ENCODE measurements around the gene CELA2A.

Gene CELA2A

DNA sequence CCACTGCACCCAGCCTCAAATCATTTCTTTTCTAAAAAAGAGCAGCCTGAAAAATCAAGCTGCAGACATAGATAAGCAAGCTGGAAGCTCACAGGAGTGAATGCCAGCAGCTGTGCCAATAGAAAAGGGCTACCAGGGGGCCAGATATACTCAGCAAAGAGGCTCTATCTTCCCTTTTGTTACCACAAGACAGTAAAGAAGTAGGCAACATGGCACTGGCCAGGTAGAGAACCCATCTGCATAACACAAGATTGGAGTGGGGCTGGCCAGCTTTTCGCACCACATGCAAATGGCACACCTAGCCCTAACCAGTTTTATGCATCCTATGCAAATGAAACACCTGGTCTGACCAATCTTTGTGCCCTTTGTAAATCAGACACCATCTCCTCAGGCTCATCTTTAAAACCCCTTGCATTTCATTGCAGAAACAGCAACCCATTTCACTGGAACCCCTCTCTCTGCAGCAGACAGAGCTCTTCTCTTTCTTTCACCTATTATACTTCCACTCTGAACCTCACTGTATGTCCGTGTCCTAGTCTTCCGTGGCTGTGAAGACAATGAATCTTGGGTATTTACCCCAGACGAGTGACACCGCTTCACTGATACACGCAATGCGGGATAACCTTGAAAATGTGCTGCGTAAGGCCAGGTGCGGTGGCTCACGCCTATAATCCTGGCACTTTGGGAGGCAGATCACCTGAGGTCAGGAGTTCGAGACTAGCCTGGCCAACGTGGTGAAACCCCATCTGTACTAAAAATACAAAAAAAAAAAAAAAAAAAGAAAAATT, 52.4 kb downstream of the CELA2A start:
- TF ChIP-seq, protein P1, sequence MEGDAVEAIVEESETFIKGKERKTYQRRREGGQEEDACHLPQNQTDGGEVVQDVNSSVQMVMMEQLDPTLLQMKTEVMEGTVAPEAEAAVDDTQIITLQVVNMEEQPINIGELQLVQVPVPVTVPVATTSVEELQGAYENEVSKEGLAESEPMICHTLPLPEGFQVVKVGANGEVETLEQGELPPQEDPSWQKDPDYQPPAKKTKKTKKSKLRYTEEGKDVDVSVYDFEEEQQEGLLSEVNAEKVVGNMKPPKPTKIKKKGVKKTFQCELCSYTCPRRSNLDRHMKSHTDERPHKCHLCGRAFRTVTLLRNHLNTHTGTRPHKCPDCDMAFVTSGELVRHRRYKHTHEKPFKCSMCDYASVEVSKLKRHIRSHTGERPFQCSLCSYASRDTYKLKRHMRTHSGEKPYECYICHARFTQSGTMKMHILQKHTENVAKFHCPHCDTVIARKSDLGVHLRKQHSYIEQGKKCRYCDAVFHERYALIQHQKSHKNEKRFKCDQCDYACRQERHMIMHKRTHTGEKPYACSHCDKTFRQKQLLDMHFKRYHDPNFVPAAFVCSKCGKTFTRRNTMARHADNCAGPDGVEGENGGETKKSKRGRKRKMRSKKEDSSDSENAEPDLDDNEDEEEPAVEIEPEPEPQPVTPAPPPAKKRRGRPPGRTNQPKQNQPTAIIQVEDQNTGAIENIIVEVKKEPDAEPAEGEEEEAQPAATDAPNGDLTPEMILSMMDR (IDR thresholded peaks at IDR 0.05) = no peak

DNA sequence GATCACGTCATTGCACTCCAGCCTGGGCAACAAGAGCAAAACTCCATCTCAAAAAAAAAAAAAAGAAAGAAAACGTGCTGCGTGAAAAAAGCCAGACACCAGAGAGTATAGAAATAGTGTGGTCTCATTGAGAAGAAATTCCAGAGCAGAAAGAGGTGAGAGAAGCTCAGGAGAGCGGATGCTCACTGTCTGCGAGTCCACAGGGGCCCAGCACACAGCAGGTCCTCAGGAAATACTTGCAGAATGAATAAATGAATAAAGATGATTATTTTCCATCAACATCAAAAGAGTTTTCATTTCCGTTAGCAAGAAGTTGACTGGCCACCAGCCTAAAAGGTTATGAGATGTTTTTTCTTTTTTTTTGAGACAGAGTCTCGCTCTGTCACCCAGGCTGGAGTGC, 53.1 kb downstream of the CELA2A start:
- TF ChIP-seq, protein P1 (IDR thresholded peaks at IDR 0.05) = no peak

DNA sequence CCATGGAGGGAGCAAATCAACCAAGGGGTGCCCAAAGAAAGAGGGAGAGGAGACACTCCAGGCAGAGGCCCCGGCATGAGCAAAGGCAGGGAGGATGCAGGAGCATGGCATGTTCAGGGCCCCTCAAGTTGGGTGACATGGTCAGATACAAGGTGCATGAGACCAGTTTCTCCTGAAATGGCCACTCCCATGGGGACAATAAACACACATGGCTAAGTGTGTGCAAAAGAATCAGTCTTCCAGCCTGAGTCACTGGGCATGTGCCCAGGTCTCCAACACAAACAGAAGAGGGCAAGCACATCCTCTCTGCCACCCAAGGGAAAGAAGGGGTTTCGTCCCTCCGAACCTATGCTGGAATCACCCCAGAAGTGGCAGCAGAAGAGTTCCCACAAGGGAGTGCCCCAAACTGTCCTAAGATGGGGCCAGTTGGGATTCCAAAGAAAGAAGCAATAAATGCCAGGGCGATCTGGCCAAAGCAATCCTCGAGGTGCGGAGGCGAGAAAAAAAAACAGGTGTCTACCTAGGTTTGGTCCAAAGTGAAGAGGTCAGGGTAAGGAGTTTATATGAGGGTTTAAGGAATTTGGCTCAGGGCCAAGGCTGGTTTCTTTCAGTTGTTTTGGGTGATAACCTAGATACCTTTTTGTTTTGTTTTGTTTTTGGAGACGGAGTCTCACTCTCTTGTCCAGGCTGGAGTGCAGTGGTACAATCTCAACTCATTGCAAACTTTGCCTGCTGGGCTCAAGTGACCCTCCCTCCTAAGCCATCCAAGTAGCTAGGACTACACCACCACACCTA, 54.3 kb downstream of the CELA2A start:
- TF ChIP-seq, protein P1 (IDR thresholded peaks at IDR 0.05) = no peak

DNA sequence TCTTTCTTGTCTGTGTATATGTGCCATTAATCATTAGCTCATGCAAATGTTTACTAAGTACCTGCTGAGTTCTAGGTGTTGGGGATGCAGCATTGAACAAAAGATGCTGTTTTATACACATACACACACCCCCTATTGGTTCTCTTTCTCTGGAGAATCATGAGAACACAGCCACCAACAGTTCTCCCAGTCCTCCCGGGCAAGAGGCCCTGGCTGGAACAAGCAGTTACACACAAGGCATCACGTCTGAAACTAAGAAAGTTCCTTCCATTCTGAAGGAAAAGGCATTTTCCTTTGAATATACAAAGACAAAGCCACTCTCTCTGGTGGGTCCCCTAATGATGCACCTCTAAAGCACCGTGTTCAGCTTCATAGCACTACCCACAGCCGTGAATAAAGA, 56.7 kb downstream of the CELA2A start:
- TF ChIP-seq, protein P1 (IDR thresholded peaks at IDR 0.05) = no peak

DNA sequence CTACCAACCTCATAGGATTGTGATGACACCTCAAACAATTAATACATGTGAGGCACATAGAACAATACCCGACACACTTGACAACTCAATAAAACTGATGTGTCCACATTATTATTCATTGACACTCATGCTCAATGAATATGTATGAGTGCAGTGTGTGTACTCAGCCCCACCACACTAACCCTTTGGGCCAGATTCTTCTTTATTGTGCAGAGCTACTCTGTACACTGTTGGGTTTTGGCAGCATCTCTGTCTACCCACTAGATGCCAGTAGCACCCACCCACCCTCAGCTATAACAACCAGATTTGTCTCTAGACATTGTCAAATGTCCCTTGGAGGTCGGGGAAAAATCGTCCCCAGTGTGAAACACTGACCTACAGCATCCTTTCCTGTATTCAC, 57.4 kb downstream of the CELA2A start:
- TF ChIP-seq, protein P1 (IDR thresholded peaks at IDR 0.05) = no peak

DNA sequence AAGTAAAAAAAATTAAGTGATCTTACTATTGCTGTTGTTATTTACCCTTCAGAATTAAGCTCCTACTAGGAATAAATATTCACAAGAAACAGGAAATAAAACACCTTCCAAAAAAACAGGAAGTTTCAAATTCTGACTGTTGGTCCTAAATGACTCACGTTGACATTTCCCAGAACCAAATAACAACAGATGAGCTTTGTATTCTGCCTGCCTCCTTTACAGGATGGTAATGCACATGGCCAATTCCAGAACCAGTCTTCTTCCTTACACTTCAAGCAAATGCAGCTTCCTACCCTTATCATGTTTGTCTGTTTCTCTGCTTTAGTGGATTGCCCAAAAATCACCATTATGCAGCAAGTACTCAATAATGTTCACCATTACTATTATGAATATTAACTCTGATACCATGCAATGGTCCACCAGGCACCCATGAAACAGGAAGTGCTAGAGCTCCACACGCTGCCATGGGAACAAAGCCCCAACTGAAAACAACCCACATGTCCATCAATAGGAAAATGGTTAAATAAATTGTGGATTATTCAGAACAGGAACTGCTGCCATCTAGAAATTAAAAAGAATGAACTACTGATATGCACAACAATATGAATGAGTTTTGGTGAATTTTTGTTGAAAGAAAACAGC, 58.6 kb downstream of the CELA2A start:
- TF ChIP-seq, protein P1 (IDR thresholded peaks at IDR 0.05) = no peak

DNA sequence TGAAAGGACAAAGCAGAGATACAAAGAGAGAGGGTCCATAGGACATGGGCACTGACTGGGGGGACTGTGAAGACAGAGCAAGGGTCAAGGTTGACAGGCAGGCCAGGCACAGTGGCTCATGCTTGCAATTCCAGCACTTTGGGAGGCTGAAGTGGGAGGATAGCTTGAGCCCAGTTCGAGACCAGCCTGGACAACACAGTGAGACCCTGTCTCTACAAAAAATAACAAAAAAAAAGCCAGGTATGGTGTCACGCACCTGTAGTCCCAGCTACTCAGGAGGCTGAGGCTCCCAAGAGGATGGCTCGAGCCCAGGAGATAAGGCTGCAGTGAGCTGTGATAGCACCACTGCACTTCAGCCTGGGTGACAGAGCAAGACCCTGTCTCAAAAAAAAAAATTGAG, 63.1 kb downstream of the CELA2A start:
- TF ChIP-seq, protein P1 (IDR thresholded peaks at IDR 0.05) = no peak

Data from LNCAP (cell line).